ENCODE measurements around the gene E2F6. TPM values are rescaled to one million over a fixed set of nuclear protein-coding genes. Genes with fewer than 3 reads are reported as not detected.

E2F6 gene
- total and polyA plus RNA-seq, 10 of the 15 experiments (the other 5 are each of a cell fraction or from before 2014, with no cell fraction given) = 4.2 to 15.5 (median 11.3) TPM

DNA sequence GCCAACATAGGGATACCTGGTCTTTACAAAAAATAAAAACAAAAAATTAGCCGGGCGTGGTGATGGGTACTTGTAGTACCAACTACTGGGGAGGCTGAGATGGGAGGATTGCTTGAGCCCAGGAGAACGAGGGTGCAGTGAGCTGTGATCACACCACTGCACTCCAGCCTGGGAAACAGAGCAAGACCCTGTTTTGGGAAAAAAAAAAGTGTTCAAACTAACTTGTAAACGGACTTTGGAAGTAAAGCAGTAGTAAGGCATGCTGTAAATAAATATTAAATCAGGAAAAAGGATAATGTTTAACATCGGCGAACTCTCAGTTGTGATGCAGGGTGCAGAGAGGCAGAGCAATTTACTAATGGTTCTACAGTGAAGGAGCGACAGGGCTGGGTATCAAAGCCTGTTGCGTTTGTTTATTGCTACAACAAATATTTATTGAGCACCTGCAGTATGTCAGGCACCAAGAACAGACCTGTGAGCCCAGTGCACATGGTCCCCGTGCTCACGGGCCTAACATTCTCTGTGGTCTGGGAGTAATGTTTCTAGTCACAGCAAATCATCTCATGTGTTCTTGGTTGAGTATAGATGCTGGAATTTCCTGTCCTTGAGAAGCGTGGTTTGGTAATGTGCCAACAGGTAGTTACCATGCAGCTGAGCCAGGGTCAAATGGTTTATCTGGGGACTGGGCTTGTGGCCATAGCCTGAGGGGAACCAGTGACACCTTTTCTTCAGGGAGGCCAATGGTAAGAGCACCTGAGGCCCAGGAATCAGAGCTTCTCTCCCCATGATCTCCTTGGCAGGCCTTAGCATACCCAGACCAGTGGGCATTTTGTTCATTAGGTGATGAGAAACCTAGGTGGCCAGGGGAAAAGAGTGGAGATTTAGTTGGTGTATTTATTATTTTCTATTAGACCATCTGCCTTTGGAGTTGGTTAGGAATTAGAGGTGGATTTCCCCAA, 40.0 kb upstream of the E2F6 start (continued):
- TF ChIP-seq IKZF1 (conservative IDR thresholded peaks at IDR 0.05) = no peak
- TF ChIP-seq MYC (IDR thresholded peaks at IDR 0.05; ENCODE audit: insufficient read depth, insufficient read length, insufficient replicate concordance, low read length, severe bottlenecking) = no peak
- no peak for TF ChIP-seq POLR2A (IDR thresholded peaks at IDR 0.05; ENCODE audit: low read depth, low read length)
- no peak for TF ChIP-seq SMC3 (IDR thresholded peaks at IDR 0.05; ENCODE audit: borderline replicate concordance, low read length)
- TF ChIP-seq, protein P1, sequence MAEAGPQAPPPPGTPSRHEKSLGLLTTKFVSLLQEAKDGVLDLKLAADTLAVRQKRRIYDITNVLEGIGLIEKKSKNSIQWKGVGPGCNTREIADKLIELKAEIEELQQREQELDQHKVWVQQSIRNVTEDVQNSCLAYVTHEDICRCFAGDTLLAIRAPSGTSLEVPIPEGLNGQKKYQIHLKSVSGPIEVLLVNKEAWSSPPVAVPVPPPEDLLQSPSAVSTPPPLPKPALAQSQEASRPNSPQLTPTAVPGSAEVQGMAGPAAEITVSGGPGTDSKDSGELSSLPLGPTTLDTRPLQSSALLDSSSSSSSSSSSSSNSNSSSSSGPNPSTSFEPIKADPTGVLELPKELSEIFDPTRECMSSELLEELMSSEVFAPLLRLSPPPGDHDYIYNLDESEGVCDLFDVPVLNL (IDR thresholded peaks at IDR 0.05; ENCODE audit: low read depth, low read length) = no peak
- TF ChIP-seq IRF4 (IDR thresholded peaks at IDR 0.05; ENCODE audit: low read depth, low read length) = peak; percentile 59; the same call in 1 of the 2 replicates
- TF ChIP-seq PAX8 (IDR thresholded peaks at IDR 0.05) = no peak

DNA sequence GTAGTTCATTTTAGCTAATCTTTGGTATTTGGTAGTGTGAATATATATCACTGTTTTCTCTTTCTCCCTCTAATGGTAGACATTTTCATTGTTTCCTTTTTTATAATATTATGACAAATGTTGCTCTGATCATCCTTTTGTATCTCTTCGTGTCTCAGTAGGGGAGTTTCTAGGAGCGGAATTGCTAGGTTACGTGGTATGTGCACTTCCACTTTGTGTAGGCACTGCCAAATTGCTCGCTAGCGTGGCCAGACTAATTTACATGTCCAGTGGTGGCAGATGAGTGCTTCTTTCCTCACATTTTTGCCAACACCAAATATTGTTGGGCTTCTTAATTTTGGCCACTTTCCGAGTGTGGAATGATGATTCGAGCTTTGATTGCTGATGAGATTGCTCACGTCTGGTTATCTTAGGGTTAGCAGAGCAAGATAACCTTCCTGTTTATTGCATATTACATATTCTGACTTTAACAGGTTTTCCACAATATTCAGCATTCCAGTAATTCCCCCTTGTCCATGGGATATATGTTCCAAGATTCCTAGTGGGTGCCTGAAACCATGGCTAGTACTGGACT, 37.5 kb upstream of the E2F6 start:
- H3K27me3 ChIP-seq (replicated peaks in 1 of 2; ENCODE audit: control insufficient read depth in 2 of 2, insufficient read depth in 2 of 2, low read length in 1 of 2) = no peaks in the 10 kb centered on the region
- no peaks in the 10 kb centered on the region for H4K20me1 ChIP-seq (ENCODE audit: control insufficient read depth, insufficient read depth)
- FAIRE-seq (no peak), ATAC-seq (no peak), DNase-seq (ENCODE audit: low read depth, low spot score) (no peak)
- intact Hi-C loops (cut with micrococcal nuclease; ENCODE audit: unreplicated experiment) = no loop called here
- TF ChIP-seq, protein P2, sequence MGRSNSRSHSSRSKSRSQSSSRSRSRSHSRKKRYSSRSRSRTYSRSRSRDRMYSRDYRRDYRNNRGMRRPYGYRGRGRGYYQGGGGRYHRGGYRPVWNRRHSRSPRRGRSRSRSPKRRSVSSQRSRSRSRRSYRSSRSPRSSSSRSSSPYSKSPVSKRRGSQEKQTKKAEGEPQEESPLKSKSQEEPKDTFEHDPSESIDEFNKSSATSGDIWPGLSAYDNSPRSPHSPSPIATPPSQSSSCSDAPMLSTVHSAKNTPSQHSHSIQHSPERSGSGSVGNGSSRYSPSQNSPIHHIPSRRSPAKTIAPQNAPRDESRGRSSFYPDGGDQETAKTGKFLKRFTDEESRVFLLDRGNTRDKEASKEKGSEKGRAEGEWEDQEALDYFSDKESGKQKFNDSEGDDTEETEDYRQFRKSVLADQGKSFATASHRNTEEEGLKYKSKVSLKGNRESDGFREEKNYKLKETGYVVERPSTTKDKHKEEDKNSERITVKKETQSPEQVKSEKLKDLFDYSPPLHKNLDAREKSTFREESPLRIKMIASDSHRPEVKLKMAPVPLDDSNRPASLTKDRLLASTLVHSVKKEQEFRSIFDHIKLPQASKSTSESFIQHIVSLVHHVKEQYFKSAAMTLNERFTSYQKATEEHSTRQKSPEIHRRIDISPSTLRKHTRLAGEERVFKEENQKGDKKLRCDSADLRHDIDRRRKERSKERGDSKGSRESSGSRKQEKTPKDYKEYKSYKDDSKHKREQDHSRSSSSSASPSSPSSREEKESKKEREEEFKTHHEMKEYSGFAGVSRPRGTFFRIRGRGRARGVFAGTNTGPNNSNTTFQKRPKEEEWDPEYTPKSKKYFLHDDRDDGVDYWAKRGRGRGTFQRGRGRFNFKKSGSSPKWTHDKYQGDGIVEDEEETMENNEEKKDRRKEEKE (IDR thresholded peaks at IDR 0.05) = no peak
- SMC1A ChIA-PET (ENCODE audit: uncharacterized antibody, unreplicated experiment) = no interaction called here
- H3K4me2 ChIP-seq (ENCODE audit: control insufficient read depth, insufficient read depth) = no peak overlapping the region
- H3K27ac ChIP-seq (ENCODE audit: control insufficient read depth, insufficient read depth) = no peak overlapping the region
- H3K9me3 ChIP-seq (replicated peaks; ENCODE audit: control insufficient read depth, insufficient read depth, low read length) = peaks cover 2% of the 10 kb centered on the region; the same call in 1 of the 3 replicates
- CTCF ChIA-PET = interaction anchor here (0.6 to 1.2 kb wide), 2 partner anchors 79 to 266 kb away, joined by 3 read pairs; no protein-coding TSS in a partner anchor
- POLR2A ChIA-PET = no interaction called here
- no peak overlapping the region for H2AFZ ChIP-seq (ENCODE audit: control insufficient read depth, low read depth, low read length)
- H3K36me3 ChIP-seq (ENCODE audit: control insufficient read depth in 2 of 2, insufficient read depth in 2 of 2, low read length in 1 of 2) = no peaks in the 10 kb centered on the region
- in situ Hi-C loops (cut with MboI) = no loop called here
- WGBS (ENCODE audit: insufficient coverage, insufficient replicate concordance, low lambda C conversion rate, missing lambda C conversion rate) = 54% methylated on average over 8 of the region's 8 CpGs
- H3K4me3 ChIP-seq = no peak overlapping the region
- H3K4me1 ChIP-seq (ENCODE audit: control insufficient read depth, insufficient read depth, low read length) = peaks cover 31% of the 10 kb centered on the region
- RAD21 ChIA-PET (ENCODE audit: unreplicated experiment) = no interaction called here
- BruUV-seq (replicated peaks) = no TSS peak
- H3K9ac ChIP-seq (ENCODE audit: control insufficient read depth, insufficient read depth, low read length) = no peak overlapping the region
- no peaks in the 10 kb centered on the region for H3K79me2 ChIP-seq (ENCODE audit: control insufficient read depth, insufficient read depth, low read length)
